ENCODE data around the gene MSRB3.
"Not testable (repeated sequence)": the region's sequence is repeated elsewhere in the genome, so short reads cannot be mapped to it uniquely, and the experiment has no call there.

MSRB3 gene

GRCh38 chr12:65292241-65292640, 13.8 kb downstream of the MSRB3 start:
- no peak for DNase-seq

- DNase-seq, result no peak
Measured at GRCh38 chr12:65293735-65294134, 15.3 kb downstream of the MSRB3 start.

DNA sequence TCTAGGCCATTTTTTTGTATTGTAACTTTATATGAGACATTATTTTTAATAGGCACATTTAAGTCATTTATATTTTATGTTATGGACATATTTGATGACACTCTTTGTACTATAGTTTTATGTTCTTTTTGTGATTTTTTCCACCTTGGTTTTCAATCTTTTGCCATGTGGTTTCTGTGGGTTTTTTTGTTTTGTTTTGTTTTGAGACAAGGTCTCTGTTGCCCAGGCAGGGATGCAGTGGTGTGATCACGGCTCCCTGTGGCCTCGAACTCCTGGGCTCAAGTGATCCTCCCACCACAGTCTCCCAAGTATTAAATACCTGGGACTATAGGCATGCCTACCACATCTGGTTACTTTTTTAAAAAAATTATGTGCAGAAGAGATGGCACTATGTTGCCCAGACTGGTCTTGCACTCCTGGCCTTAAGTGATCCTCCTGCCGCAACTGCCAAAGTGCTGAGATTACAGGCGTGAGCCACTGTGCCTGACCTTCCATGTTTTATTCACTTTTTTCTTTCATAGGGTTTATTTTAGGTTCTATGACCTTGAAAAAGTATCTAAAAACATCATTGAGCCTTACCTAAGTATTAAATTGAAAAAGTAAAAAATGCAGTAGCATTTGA, 16.3 kb downstream of the MSRB3 start:
- DNase-seq, result no peak

DNA sequence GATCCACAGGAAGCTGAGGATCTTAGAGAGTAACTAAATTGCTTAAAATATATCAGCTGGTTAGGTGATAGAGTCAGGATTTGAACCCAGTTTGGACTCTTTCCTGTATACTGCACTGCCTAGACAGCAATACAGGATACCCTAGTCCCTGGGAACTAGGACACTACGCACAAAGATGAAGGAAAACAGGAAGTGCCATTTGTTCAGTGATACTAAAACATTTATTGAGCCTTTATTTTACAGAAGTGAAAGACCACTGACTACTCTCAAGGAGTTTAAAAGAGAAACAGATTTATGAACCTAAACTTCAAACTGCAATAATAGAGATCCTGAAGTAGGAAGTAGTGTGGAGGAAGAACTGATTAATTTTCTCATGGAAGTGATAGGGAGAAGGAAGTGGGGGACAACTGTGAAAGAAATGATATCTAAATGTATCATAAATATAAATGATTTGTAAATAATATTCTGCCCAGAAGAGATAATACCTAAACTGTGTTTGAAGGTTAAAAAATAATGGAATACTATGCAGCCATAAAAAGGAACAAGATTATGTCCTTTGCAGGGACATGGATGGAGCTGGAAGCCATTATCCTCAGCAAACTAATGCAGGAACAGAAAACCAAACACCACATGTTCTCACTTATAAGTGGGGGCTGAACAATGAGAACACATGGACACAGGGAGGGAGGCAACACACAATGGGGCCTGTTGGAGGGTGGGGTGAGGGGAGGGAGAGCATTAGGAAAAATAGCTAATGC, 18.2 kb downstream of the MSRB3 start:
- DNase-seq, result no peak

DNA sequence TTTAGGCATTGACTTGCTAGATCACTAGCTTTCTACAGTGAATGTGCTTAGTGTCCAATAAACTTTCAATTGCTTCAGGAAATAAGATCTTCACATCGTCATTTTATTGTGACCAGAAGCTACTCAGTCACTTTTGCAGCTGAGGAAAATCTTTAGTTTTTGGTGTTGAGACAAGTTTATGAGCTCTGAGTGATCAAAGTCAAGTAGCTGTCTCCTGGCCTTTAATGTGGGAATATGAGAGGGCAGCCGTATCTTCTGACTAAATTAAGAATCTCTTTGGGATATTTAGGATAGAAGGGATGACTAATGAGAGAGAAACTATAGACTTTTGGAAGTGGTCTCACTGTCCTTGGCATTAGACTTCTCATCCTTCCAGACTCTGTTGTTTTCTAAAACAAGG, 21.6 kb downstream of the MSRB3 start:
- no peak for DNase-seq

DNA sequence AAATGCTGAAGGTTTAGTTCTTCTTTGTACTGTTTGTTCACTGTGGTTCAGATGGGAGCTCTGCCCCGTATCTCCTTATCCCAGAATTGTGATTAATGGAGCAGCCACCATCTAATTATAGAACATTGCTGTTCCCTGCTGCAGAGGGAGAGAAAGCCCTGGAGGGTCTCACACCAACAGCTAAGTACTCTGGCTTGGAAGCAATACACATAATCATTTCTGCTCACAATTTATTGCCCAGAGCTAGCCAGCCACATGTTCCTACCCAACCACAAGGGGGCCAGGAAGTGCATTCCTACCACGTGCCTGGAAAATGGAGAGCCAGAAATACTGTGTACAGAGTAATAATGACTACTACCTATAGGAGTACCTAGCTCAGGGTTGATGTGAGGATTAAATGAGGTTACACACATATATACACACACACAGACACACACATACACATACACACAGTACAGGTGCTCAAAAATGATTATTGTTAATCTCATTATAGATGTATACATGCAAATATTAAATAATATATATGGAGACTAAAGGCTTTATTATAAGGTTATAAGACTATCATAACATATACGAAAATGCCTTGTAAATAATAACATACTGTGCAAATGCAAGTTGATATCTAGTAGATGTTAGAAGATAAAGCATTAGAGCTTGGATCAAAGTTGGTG, 22.3 kb downstream of the MSRB3 start:
- DNase-seq, result peak; percentile 74

- no peak for DNase-seq
Measured at GRCh38 chr12:65302891-65303290, 24.4 kb downstream of the MSRB3 start.

DNA sequence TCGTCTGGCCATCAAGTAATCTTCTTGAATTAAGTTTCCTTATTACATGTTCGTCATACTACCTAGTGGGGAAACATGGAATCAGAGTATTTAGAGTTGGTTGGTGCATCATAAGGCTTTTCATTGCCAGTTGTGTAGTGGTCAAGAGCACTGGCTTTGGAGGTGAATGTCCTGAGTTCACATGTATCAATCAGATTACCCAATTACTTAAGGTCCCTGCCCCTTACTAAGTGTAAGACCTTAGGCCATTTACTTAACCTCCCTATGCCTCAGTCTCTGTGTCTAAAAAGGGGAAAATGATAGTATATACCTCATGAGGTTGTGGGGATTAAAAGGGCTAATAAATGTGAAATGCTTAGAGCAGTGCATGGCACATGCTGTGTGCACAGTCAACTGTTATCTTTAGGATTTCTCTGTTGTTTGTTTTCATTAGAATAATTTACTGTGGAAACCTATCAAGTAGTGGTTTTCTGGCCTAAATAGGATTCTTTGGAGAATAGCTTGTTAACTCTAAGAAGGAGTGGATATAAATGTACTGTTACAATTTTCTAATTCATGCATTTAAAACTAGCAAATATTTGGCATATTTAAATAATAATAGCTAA, 27.0 kb downstream of the MSRB3 start:
- no peak for DNase-seq

DNA sequence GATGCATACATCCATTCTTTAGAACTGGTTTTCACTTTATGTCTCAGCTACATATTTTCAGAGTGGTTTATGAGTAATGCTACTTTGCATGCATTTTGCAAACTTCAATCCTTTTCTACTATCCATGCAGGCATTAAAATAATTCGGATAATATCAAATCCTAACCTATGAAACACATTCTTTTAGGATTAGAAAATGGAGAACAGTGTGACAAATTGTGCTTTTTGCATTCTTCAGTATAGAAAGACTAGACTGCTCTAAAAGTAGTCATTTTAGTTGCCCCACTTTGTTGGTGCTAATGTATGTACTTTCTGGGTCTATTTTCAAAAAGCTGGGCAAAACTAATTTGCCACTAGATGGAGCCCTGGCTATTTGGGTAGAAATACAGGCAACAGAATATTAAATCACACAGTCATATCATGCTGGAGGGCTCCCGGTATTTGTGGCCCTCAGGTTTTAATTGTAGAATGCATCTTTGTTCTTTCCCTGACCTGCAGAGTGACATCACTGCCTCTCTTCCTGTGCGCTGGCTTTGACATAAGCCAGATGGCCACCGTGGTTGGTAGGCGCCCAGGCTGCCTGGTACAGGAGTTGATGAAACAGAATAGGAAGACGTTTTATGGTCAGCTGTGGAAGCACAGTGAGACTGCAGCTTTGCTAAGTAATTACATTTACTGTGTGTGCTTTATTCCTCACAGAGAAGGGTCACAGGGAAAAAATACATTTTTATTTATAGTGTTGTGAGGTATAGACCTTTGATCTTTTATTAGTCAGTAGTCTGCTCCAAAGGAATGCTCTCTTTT, 28.1 kb downstream of the MSRB3 start:
- peak; percentile 99 for DNase-seq

- no peak for DNase-seq
Measured at GRCh38 chr12:65307169-65307501, 28.7 kb downstream of the MSRB3 start.

- DNase-seq, result no peak
Measured at GRCh38 chr12:65308006-65308405, 29.5 kb downstream of the MSRB3 start.

DNA sequence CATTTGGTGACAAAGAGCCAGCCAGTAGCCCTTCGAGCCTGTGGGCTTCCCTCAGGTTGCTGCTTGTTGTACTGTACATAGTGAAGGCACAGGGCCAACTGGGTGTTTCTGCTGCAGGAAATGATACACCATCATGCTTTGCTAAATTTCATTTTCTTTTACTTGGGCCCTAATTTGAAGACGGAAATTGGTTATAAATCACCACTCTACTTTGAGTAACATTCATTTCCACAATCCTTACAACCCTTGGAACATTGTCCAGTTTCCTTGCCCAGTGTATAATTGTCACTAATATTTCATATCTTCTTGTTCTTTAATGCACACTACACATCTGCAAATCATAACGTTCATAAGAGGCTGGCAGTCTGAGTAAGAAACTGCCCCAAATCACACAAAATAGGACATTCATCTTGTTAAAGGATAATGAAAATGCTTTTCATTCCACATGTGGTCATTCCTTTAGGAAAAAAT, 30.2 kb downstream of the MSRB3 start:
- DNase-seq, result no peak

- DNase-seq, result no peak
Measured at GRCh38 chr12:65311260-65311659, 32.8 kb downstream of the MSRB3 start.

DNA sequence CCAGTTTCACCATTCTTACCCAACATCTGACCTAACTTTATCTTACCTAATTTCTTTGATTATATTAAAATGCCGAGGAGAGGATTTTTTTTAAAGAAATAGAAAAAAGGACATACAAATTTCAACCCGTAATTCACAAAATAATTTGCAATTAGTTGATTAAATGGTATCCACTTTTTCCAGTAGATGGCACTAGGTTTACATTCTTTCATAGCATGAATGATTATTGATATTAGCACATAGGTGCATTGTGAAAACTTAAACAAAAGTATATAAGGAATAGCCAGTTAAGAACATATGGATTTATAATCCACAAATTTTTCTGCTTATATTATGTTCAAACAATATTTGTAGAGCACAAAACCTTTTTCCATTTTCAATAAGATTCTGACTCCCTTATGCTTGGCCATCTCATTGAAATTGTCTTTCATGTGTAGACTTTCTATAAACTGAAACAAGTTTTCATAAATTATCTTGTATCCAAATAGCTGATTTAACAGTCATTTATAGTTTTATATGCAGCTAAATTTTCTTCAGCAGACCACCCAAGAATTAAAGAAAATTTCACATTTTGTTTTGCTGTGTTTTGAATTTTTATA, 35.3 kb downstream of the MSRB3 start:
- DNase-seq, result no peak

DNA sequence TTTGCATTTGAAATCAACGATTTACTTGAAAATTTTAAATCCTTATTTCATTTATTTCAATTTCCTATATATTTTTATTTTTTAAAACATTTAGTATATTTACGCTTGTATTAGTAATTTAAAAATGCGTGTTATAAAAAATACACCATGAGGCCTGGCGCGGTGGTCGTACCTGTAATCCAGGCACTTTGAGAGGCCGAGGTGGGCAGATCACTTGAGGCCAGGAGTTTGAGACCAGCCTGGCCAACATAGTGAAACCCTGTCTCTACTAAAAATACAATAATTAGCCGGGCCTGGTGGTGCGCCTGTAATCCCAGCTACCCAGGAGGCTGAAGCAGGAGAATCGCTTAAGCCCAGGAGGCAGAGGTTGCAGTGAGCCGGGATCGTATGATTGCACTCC, 36.8 kb downstream of the MSRB3 start:
- DNase-seq, result not testable (repeated sequence)

DNA sequence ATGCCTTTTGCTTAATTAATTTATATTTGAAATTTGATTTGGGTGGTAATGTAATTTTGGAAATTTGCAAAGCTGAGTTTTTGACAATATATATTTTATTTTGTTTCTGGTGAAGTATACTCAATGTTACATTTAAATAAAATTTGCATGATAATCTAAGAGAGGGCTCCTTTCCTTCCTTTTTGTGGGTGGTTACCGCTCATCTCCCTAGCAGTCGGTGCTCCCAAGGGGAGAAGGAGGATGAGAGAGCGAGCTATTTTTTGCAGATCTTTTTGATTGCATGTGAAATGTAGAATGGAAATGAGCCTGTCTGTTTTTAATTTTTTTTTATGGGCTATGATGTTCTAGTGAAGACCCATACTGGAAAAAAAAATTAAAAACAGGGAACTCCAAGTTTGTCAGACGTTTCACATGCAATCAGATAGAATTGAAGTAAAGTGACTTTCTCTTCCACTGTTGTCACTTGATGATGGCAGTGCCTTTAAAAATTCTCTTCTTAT, 39.8 kb downstream of the MSRB3 start:
- DNase-seq, result no peak

- DNase-seq, result no peak
Measured at GRCh38 chr12:65319688-65320200, 41.3 kb downstream of the MSRB3 start.

GRCh38 chr12:65323070-65323469, 44.6 kb downstream of the MSRB3 start:
- no peak for DNase-seq

- DNase-seq, result no peak
Measured at GRCh38 chr12:65324056-65324455, 45.6 kb downstream of the MSRB3 start.

GRCh38 chr12:65324551-65324950, 46.1 kb downstream of the MSRB3 start:
- no peak for DNase-seq

- peak; percentile 79 for DNase-seq
Measured at GRCh38 chr12:65325183-65325582, 46.7 kb downstream of the MSRB3 start.

DNA sequence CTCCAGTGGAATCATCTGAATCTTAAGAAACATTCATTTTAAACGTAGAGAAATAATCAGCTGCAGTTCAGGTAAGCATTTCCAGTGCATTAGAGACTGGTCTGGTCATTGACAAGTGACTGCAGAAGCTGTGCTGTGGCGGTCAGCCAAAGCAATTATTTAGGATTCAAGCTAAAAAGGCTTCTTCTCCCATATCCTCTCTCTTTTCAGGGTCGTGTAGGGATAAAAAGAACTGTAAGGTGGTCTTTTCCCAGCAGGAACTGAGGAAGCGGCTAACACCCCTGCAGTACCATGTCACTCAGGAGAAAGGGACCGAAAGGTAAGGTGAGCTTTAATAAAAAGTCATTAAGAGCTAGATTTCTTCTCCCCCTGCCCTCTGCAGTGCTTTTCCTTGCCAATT, 48.1 kb downstream of the MSRB3 start:
- no peak for DNase-seq
